ENCODE measurements around the gene ARHGAP15. TPM values are rescaled to one million over a fixed set of nuclear protein-coding genes. Genes with fewer than 3 reads are reported as not detected.

ARHGAP15 gene
- total RNA-seq, 1 donor from 2014 or later = not detected

GRCh38 chr2:143402451-143402850, 273.2 kb downstream of the ARHGAP15 start:
- Mint-ChIP-seq H3K4me1 (ENCODE audit: low read depth, unreplicated experiment) (no peaks in the 10 kb centered on the region), H3K36me3 (ENCODE audit: unreplicated experiment) (no peaks in the 10 kb centered on the region), H3K27ac (ENCODE audit: unreplicated experiment) (no peak overlapping the region), H3K4me3 (ENCODE audit: unreplicated experiment) (no peak overlapping the region), H3K27me3 (ENCODE audit: unreplicated experiment) (no peaks in the 10 kb centered on the region), H3K9me3 (ENCODE audit: unreplicated experiment) (no peaks in the 10 kb centered on the region)
- TF ChIP-seq, protein P1, sequence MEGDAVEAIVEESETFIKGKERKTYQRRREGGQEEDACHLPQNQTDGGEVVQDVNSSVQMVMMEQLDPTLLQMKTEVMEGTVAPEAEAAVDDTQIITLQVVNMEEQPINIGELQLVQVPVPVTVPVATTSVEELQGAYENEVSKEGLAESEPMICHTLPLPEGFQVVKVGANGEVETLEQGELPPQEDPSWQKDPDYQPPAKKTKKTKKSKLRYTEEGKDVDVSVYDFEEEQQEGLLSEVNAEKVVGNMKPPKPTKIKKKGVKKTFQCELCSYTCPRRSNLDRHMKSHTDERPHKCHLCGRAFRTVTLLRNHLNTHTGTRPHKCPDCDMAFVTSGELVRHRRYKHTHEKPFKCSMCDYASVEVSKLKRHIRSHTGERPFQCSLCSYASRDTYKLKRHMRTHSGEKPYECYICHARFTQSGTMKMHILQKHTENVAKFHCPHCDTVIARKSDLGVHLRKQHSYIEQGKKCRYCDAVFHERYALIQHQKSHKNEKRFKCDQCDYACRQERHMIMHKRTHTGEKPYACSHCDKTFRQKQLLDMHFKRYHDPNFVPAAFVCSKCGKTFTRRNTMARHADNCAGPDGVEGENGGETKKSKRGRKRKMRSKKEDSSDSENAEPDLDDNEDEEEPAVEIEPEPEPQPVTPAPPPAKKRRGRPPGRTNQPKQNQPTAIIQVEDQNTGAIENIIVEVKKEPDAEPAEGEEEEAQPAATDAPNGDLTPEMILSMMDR (IDR thresholded peaks at IDR 0.05; ENCODE audit: partially characterized antibody, unreplicated experiment) = no peak
- DNase-seq = no peak

DNA sequence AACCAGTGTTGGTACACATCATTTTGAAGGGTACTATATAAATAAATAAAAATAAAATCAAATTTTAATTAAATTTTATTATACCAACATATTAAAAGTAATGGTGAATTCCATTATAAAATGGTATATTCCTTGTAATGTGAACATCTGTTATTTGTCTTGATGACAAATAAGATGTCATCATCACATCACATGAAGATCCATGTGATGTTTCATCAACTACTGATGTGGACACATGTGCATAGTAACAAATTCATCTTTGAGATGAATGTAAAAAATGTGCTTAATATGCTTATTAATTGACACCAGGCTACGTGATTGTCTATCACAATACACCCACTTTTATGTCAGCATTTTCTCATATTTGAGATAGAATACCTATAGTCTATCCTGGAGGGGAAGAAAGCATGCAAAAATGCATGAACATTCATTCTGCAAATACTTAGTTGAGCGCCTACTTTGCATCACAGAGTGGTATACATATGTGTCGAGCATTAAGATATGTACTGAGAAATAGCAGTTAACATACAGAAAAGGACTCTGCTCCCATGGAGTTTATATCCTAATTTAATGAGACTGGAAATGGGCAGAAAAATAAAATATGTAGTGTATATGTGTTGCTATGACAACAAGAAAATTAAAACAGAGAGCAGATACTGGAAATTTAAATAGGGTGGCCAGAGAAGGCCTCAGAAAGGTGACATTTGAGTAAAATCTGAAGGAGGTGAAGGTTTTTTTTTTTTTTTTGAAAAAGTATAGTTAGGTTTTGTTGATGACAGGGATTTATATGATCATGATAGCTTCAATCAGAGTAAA, 281.1 kb downstream of the ARHGAP15 start:
- no peak overlapping the region for H3K4me3 Mint-ChIP-seq (ENCODE audit: unreplicated experiment)
- TF ChIP-seq, protein P1 (IDR thresholded peaks at IDR 0.05; ENCODE audit: partially characterized antibody, unreplicated experiment) = no peak

GRCh38 chr2:143415571-143415970, 286.4 kb downstream of the ARHGAP15 start:
- no peak for DNase-seq
- TF ChIP-seq, protein P1 (IDR thresholded peaks at IDR 0.05; ENCODE audit: partially characterized antibody, unreplicated experiment) = no peak
- Mint-ChIP-seq H3K9me3 (ENCODE audit: unreplicated experiment) (peaks cover 2% of the 10 kb centered on the region), H3K4me1 (ENCODE audit: low read depth, unreplicated experiment) (no peaks in the 10 kb centered on the region), H3K4me3 (ENCODE audit: unreplicated experiment) (no peak overlapping the region), H3K27me3 (ENCODE audit: unreplicated experiment) (peaks cover 2% of the 10 kb centered on the region), H3K36me3 (ENCODE audit: unreplicated experiment) (no peaks in the 10 kb centered on the region), H3K27ac (ENCODE audit: unreplicated experiment) (no peak overlapping the region)

More for the DNA sequence above, 281.1 kb downstream of the ARHGAP15 start:
- no peaks in the 10 kb centered on the region for H3K4me1 Mint-ChIP-seq (ENCODE audit: low read depth, unreplicated experiment)
- H3K9me3 Mint-ChIP-seq (ENCODE audit: unreplicated experiment) = peaks cover 2% of the 10 kb centered on the region
- H3K27me3 Mint-ChIP-seq (ENCODE audit: unreplicated experiment) = no peaks in the 10 kb centered on the region
- no peak for DNase-seq
- no peaks in the 10 kb centered on the region for H3K36me3 Mint-ChIP-seq (ENCODE audit: unreplicated experiment)
- no peak overlapping the region for H3K27ac Mint-ChIP-seq (ENCODE audit: unreplicated experiment)

DNA sequence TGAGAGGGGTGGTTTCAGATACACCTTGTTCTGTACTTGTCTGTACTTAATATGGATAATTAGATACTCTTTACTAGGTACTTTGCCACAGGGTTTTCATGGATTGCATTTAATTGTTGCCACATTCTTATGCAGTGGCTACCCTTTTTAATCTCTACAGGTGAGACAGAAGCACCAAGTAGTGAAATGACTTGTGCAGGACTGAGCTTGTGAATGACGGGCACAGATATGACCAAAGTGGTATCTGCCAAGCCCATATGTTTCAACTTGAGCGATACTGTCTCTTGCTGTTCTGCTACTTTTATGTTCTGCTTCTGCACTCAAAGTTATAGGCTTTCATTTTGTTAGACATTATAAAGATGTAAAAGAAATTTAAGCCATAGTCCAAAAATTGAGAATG, 288.2 kb downstream of the ARHGAP15 start:
- DNase-seq = no peak
- peaks cover 2% of the 10 kb centered on the region for H3K9me3 Mint-ChIP-seq (ENCODE audit: unreplicated experiment)
- TF ChIP-seq, protein P1 (IDR thresholded peaks at IDR 0.05; ENCODE audit: partially characterized antibody, unreplicated experiment) = no peak
- H3K36me3 Mint-ChIP-seq (ENCODE audit: unreplicated experiment) = no peaks in the 10 kb centered on the region
- H3K27ac Mint-ChIP-seq (ENCODE audit: unreplicated experiment) = no peak overlapping the region
- H3K4me1 Mint-ChIP-seq (ENCODE audit: low read depth, unreplicated experiment) = no peaks in the 10 kb centered on the region
- no peak overlapping the region for H3K4me3 Mint-ChIP-seq (ENCODE audit: unreplicated experiment)
- peaks cover 2% of the 10 kb centered on the region for H3K27me3 Mint-ChIP-seq (ENCODE audit: unreplicated experiment)

- Mint-ChIP-seq H3K27ac (ENCODE audit: unreplicated experiment) (no peak overlapping the region), H3K27me3 (ENCODE audit: unreplicated experiment) (peaks cover 2% of the 10 kb centered on the region), H3K4me1 (ENCODE audit: low read depth, unreplicated experiment) (no peaks in the 10 kb centered on the region), H3K9me3 (ENCODE audit: unreplicated experiment) (no peaks in the 10 kb centered on the region), H3K4me3 (ENCODE audit: unreplicated experiment) (no peak overlapping the region), H3K36me3 (ENCODE audit: unreplicated experiment) (no peaks in the 10 kb centered on the region)
- TF ChIP-seq, protein P1 (IDR thresholded peaks at IDR 0.05; ENCODE audit: partially characterized antibody, unreplicated experiment) = no peak
- no peak for DNase-seq
Measured at GRCh38 chr2:143420313-143420712, 291.1 kb downstream of the ARHGAP15 start.

Data from glutamatergic neuron (in vitro differentiated cells).